Measurements from ENCODE around the gene SLC2A4RG.
A peak's percentile ranks its signal among the peaks of the same experiment; 100 is the strongest.

Gene SLC2A4RG, protein sequence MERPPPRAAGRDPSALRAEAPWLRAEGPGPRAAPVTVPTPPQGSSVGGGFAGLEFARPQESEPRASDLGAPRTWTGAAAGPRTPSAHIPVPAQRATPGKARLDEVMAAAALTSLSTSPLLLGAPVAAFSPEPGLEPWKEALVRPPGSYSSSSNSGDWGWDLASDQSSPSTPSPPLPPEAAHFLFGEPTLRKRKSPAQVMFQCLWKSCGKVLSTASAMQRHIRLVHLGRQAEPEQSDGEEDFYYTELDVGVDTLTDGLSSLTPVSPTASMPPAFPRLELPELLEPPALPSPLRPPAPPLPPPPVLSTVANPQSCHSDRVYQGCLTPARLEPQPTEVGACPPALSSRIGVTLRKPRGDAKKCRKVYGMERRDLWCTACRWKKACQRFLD

DNA sequence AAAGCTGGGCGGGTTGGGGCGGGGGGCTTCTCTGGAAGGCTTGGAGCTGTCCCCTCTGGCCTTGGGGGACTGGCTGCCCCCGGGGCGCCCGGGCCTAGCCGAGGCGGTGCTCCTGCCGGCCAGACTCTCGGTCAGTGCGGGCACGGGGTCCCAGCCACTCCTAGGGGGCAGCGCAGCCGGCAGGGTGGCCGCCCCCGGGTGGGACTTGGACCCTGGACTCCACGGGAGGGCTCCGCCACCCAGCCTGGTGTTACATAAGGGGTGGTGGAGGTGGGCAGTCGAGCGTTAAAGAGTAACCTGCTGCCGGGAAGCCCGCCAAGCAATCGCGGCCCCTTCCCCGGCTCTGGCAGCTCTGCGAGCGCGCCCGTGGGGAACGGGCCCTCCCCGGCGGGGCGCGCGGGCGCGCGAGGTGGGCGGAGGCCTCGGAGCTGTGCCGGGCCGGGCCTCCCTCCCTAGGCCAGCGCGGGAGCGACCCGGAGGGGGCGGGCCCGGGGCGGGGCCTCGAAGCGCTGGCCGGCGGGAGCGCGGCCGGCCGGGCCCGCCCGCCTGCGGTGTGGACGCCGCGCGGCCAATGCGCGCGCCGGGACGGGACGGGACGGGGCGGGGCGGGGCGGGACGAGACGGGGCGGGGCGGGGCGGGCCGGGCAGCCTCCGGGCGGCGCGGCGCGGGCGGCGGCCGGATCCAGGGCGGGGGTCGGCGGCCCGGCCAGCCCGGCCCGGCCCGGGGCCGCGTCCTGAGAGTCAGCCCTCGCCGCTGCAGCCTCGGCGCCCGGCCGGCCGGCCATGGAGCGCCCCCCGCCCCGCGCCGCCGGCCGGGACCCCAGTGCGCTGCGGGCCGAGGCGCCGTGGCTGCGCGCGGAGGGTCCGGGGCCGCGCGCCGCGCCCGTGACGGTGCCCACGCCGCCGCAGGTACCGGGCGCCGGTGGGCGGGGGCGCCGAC is at the start of gene SLC2A4RG:
TSS of gene SLC2A4RG (plus strand) at position 647 of the 940 bp plus-strand sequence. CDS start at position 784, 137 bp downstream.
- peak; percentile 35 for DNase-seq

DNA sequence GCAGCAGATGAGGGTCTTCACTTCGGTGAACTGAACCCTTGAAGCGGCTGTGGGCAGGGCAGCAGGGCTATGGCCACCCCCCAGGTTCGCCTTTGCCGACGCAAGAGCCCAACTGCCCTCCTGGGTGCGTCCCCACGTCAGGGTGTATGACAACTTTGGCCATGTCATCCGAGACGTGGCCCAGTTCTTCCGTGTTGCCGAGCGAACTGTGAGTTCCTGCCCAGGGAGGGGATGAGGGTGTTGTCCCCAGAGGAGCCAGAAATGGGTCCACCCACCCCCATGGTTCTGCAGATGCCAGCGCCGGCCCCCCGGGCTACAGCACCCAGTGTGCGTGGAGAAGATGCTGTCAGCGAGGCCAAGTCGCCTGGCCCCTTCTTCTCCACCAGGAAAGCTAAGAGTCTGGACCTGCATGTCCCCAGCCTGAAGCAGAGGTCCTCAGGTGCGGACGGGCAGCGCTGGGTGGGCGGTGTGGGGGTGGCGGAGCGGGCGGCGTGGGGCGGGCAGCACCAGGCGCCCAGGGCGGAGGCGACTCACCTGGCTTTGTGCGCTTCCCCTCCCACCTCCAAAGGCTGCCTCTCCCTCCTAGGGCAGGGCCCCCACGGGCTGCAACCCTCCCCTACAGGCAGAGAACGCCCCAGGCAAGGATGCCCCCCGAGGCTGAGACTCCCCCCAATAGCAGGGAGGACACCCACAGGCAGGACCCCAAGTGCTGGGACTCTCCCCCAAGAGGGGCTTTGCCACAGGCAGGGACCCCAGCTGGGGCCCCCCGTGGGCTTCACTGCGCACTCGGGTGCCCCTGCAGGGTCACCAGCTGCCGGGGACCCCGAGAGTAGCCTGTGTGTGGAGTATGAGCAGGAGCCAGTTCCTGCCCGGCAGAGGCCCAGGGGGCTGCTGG is 49.3 kb upstream of the SLC2A4RG start:
- DNase-seq, result no peak

DNA sequence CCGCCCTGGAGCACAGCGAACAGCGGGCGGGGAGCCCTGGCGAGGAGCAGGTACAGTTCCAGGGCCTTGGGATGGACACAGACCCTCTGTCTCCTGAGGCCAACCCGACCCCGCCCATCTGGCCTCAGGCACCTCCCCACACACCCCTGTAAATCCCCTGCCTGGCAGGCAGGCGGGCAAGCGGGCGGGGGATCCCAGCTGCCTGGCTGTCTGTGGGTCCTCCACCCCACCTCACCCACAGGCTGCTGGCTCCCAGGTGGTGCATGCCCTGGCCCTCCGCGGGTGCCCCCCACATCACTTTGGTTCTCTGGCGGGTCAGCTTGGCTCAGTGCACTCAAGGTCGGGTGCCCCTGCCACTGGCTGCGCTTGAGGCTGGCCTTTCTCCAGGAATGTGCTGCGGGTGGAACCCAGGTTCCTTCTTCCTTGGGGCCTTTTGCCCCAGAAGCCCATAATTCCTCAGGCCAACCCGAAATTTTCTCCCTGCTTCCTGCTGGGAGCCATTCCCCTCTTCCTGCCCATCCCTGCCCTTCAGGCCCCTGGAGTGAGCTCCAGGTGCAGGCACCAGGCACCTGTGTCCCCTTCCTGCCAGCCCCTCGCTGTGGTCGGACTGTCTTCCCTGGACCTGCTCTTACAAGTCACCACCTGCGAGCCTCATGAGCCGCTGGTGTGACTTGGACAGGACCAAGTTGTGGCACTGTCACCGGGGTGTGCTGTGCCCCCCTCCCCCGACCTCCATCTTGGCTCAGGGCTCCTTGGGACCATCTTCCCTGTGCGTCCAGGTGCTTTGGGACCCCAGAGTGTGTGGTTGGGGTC is 48.5 kb upstream of the SLC2A4RG start:
- no peak for DNase-seq

DNA sequence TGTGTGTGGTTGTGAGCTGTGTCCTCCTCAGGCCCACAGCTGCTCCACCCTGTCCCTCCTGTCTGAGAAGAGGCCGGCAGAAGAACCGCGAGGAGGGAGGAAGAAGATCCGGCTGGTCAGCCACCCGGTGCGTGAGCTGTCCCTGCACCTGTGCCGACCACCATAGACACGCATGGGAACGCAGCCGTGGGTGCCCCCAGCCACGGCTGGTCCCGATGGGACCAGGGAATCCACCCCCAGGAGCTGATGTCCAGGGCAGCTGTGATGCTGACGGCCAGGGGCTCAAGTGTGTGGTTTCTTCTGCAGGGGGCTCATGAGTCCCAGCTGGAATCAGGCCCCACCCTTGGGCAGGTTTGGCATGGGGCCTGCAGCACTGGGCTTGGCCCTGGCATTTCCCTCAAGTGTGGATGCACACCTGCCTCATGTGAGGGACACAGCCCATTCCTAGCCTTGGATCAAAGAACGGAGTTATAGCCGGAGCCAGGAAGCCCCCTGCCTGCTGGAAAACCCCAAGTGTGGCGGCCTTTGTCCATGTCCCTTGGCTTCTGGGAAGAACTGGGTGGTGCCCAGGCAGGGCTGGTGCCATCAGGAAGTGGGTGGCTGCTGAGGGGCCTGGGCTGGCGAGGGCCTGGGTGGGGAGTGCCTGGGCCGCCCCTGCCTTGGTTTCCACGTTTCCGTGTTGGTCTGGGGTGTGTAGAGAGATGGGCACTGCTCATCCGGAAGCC is 47.7 kb upstream of the SLC2A4RG start:
- DNase-seq, result no peak

DNA sequence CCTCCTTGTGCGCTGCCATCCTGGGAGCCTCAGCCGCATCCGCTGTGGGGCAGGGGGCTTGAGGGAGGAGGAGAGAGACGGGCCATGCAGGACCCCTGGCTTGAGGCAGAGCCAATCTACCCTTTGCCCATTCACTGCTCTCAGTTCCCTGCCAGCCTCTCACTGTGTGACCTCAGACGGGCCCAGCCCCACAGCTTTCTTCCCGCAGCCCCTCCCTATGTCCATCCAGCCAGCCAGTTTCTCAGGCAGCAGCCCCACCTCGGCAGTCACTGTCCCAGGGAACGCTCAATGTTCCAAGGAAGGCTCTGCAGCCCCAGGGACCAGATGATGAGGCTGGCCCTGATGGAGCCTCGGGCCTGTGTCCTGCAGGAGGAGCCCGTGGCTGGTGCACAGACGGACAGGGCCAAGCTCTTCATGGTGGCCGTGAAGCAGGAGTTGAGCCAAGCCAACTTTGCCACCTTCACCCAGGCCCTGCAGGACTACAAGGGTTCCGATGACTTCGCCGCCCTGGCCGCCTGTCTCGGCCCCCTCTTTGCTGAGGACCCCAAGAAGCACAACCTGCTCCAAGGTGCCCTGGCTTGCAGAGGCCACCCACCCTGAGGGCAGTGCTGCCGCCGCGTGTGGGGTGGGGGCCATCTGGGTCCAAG is 47.0 kb upstream of the SLC2A4RG start:
- no peak for DNase-seq

DNA sequence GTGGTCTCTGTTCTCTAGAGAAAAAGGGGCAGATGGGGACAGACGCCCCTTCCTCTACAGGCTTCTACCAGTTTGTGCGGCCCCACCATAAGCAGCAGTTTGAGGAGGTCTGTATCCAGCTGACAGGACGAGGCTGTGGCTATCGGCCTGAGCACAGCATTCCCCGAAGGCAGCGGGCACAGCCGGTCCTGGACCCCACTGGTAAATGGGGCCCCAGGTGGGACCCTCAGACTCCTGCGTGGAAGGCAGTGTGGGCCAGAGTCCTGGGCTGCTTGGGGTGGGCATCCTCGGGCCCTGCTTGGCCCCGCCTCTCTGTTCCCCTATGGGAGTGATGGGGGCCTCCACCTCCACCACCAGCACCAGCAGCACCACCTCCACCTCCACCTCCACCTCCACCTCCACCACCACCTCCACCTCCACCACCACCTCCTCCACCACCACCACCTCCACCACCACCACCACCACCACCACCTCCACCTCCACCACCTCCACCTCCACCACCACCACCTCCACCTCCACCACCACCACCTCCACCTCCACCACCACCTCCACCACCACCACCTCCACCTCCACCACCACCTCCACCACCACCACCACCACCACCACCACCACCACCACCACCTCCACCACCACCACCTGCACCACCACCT is 46.4 kb upstream of the SLC2A4RG start:
- no peak for DNase-seq

DNA sequence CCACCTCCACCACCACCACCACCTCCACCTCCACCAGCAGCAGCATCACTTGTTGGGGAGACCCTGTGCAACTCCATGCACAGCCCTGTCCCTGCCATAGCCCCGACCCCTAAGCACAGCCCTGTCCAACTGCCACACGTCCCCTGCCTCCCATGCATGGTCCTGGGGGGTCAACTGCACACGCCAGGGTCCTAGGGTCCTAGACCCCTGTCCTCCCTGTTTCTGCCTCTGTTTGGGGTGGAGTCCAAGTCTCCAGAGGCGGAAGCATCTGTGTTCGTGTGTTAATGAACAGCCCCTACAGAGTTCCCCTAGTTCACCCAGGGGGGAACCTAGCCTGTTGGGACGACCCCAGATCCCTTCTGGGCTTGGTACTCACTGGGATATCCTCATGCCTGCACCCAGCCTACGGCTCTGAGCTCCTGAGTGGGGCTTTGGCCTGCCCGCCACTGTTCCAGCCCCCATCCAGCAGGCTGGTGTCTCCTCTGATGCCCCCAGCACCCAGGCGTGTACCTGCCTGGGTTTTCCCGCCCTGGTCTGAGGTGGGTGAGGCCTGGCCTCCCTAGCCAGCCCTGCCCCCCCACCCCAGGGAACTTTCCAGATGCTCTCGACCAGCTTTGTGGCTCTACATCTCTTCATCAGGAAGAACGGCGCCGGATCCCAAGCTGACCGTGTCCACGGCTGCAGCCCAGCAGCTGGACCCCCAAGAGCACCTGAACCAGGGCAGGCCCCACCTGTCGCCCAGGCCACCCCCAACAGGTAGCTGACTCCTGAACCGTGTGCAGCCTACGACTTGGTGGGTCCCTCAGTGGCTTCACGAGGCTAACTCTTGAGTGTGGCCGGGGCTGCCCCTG is 45.6 kb upstream of the SLC2A4RG start:
- no peak for DNase-seq

DNA sequence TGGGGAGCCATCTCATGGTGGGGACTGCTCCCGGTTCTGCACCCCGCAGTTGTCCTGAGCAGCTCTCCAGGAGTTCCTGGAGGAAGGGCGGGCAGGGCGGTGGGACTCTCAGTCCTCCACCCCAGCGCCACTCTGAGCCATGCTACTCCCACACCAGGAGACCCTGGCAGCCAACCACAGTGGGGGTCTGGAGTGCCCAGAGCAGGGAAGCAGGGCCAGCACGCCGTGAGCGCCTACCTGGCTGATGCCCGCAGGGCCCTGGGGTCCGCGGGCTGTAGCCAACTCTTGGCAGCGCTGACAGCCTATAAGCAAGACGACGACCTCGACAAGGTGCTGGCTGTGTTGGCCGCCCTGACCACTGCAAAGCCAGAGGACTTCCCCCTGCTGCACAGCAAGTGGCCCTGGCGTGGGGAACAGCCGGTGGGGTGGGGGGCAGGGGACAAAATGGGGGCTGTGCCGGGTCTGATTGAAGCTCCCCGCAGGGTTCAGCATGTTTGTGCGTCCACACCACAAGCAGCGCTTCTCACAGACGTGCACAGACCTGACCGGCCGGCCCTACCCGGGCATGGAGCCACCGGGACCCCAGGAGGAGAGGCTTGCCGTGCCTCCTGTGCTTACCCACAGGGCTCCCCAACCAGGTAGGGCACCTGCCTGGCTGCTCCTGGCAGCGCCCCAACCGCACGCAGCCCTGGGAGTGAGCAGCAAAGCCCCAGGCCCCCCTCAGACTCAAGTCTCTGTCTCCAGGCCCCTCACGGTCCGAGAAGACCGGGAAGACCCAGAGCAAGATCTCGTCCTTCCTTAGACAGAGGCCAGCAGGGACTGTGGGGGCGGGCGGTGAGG is 44.8 kb upstream of the SLC2A4RG start:
- DNase-seq, result no peak

DNA sequence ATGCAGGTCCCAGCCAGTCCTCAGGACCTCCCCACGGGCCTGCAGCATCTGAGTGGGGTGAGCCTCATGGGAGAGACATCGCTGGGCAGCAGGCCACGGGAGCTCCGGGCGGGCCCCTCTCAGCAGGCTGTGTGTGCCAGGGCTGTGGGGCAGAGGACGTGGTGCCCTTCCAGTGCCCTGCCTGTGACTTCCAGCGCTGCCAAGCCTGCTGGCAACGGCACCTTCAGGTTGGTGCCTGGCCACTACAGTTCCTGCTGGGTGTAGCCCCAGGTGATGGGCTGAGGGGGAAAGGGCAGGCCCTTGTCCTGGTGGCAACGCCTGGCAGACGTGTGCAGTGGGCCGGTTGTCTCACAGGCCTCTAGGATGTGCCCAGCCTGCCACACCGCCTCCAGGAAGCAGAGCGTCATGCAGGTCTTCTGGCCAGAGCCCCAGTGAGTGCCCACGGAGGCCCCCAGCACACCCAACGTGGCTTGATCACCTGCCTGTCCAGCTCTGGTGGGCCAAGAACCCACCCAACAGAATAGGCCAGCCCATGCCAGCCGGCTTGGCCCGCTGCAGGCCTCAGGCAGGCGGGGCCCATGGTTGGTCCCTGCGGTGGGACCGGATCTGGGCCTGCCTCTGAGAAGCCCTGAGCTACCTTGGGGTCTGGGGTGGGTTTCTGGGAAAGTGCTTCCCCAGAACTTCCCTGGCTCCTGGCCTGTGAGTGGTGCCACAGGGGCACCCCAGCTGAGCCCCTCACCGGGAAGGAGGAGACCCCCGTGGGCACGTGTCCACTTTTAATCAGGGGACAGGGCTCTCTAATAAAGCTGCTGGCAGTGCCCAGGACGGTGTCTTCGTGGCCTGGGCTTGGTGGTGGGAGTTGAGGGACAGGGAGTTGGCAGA is 43.9 kb upstream of the SLC2A4RG start:
- no peak for DNase-seq

DNA sequence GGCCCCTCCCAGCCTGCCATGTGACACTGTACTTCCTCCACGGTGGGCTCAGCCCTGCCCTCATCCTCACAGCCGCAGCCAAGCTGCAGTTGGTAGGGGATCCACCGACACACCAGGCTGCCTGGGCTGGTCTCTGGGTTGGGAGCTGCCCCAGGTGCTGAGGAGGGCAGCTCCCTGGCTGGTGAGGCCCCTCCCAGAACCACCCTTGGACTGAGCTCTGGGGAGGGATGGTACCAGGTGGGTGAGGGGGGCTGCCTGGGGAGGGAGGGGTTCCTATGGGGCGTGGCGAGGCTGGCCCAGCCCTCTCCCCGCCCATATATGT is 43.3 kb upstream of the SLC2A4RG start:
- no peak for DNase-seq

DNA sequence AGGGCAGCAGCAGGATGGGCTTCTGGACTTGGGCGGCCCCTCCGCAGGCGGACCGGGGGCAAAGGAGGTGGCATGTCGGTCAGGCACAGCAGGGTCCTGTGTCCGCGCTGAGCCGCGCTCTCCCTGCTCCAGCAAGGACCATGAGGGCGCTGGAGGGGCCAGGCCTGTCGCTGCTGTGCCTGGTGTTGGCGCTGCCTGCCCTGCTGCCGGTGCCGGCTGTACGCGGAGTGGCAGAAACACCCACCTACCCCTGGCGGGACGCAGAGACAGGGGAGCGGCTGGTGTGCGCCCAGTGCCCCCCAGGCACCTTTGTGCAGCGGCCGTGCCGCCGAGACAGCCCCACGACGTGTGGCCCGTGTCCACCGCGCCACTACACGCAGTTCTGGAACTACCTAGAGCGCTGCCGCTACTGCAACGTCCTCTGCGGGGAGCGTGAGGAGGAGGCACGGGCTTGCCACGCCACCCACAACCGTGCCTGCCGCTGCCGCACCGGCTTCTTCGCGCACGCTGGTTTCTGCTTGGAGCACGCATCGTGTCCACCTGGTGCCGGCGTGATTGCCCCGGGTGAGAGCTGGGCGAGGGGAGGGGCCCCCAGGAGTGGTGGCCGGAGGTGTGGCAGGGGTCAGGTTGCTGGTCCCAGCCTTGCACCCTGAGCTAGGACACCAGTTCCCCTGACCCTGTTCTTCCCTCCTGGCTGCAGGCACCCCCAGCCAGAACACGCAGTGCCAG is 42.8 kb upstream of the SLC2A4RG start, which contains the start of gene TNFRSF6B:
TSS of gene TNFRSF6B (plus strand) at position 25 of the 729 bp plus-strand sequence. CDS start at position 141, 116 bp downstream.
- no peak for DNase-seq

DNA sequence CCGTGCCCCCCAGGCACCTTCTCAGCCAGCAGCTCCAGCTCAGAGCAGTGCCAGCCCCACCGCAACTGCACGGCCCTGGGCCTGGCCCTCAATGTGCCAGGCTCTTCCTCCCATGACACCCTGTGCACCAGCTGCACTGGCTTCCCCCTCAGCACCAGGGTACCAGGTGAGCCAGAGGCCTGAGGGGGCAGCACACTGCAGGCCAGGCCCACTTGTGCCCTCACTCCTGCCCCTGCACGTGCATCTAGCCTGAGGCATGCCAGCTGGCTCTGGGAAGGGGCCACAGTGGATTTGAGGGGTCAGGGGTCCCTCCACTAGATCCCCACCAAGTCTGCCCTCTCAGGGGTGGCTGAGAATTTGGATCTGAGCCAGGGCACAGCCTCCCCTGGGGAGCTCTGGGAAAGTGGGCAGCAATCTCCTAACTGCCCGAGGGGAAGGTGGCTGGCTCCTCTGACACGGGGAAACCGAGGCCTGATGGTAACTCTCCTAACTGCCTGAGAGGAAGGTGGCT is 42.2 kb upstream of the SLC2A4RG start:
- no peak for DNase-seq

DNA sequence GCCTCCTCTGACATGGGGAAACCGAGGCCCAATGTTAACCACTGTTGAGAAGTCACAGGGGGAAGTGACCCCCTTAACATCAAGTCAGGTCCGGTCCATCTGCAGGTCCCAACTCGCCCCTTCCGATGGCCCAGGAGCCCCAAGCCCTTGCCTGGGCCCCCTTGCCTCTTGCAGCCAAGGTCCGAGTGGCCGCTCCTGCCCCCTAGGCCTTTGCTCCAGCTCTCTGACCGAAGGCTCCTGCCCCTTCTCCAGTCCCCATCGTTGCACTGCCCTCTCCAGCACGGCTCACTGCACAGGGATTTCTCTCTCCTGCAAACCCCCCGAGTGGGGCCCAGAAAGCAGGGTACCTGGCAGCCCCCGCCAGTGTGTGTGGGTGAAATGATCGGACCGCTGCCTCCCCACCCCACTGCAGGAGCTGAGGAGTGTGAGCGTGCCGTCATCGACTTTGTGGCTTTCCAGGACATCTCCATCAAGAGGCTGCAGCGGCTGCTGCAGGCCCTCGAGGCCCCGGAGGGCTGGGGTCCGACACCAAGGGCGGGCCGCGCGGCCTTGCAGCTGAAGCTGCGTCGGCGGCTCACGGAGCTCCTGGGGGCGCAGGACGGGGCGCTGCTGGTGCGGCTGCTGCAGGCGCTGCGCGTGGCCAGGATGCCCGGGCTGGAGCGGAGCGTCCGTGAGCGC is 41.6 kb upstream of the SLC2A4RG start:
- no peak for DNase-seq

DNA sequence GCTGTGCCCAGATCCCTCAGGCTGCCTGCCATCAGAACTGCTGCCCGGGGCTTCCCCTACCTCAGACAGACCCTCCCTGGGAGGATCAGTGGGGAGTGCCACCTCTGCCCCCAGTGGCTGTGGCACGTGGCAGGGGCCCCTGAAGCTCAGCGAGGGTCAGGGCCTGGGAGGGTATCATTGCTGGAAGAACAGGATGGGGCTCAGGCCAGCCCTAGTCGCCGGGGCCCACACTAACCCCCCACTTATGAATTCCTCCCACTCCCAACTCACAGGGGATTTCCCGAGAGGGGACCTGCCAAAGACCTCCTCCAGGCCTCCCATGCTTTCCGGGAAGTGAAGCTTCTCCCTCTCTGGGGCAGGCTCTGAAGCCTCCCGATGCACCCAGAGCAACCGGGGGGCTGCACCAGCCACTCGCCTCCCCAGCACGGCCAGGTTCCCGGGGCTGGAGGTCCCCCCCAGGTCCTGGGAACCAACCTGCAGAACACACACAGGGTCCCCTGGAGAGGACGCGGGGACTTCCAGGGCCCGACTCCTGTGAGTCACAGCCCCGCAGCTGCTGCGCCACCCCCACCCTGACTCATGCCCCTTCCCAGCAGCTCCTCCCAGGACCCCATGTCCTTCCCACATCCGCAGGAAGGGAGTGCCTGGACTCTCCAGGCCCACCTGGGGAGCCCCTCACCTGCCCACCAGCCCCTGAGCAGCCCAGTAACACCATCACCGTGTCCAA is 40.7 kb upstream of the SLC2A4RG start:
- DNase-seq, result no peak
